ENCODE results near the gene ITIH5.

ITIH5 gene

DNA sequence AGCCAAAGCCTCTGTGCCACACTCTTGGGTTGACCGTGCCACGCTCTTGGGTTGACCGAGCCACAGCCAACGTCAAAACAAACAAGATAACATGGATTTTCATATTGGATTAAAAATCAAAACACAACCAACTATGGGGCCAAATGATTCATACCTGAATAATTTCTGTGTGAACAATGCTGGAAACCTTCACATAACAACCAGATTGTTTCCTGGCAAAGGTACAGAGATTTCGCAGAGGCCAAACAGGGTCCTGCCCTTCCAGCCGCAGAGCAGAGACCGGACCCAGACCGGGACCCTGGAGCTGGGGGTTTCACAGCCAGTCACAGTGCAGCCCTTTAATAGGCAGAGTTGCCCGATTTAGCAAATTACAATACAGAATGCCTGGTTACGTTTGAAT, 40.5 kb downstream of the ITIH5 start:
- no peak for DNase-seq (ENCODE audit: low spot score)

DNA sequence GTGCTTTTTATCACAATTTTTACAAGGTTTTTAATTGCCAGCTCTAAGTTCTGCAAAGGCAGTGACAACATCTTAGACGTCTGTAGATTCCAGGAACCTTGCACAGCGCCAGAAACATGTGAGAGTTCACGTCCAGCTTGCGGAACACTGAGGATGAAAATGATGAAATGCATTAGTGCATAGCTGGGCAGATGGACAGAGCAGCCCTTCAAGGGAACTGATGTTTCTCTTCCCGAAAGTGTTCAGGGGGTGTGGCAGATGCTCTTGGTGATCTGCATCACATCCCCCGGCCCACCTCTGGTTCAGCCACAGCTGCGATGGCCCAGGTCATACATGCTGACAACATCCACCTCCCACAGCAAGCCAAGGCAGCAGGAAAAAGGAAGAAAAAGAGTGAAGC, 40.9 kb downstream of the ITIH5 start:
- DNase-seq (ENCODE audit: low spot score): no peak

DNA sequence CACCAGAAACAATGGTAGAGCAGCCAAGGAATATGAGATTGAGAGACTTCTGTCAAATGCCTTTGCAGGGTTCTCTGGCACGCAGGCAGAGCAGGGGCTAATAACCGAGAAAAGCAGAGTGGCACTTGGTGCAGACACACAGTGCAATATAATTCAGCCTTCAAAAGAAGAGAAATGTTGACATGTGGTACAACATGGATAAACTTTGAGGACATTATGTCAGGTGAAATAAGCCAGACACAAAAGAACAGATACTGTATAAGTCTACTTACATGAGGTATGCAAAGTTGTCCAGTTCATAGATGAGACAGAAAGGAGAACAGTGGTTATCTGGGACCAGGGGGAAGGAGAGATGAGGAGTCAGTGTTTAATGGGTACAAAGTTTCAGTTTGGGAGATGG, 41.8 kb downstream of the ITIH5 start:
- no peak for DNase-seq (ENCODE audit: low spot score)

DNA sequence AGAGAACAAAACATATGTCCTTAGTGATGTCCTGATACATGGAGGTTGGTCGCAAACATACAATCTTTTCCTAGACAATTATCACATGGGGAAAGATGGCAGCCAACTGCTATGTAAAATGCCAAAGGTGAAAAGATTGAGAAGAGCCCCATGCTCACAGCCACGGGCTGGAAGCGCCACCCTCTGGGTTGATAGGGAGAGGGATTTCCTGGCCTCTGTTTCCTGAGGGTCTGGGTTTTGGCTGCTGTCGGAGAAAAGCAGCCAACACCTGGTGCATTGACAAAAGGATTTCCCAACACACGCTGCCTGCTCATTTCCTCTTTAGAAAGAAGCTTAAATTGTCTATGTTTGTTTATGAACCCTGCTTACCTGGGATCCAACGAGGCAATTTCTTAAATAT, 43.8 kb downstream of the ITIH5 start:
- DNase-seq (ENCODE audit: low spot score): no peak

GRCh38 chr10:7618461-7618860, 48.3 kb downstream of the ITIH5 start:
- no peak for DNase-seq (ENCODE audit: low spot score)

- peak; percentile 23 for DNase-seq (ENCODE audit: low spot score)
Measured at GRCh38 chr10:7611909-7612308, 54.9 kb downstream of the ITIH5 start.

- peak; percentile 83 for DNase-seq (ENCODE audit: low spot score)
Measured at GRCh38 chr10:7610651-7611389, 55.9 kb downstream of the ITIH5 start.

GRCh38 chr10:7610026-7610425, 56.7 kb downstream of the ITIH5 start:
- no peak for DNase-seq (ENCODE audit: low spot score)

DNA sequence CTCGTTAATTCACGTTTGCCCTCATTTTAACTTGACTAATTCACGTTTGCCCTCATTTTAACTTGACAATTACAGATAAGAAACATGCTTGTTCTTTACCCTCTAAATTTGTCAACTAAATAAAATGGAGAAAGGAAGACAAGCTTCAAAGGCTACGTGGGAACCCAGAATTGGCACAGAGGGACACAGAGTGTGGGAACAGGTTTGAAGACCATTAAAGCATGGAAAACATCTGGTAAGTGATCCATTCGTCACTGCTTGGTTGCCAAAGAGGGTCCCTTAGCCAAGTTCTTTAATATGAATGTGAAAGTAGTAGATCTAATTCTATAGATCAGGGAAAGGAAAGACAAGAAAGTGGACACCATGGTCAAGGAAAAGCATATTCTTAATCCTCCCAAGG, 57.2 kb downstream of the ITIH5 start:
- no peak for DNase-seq (ENCODE audit: low spot score)

- DNase-seq (ENCODE audit: low spot score): no peak
Measured at GRCh38 chr10:7608001-7608400, 58.8 kb downstream of the ITIH5 start.

DNA sequence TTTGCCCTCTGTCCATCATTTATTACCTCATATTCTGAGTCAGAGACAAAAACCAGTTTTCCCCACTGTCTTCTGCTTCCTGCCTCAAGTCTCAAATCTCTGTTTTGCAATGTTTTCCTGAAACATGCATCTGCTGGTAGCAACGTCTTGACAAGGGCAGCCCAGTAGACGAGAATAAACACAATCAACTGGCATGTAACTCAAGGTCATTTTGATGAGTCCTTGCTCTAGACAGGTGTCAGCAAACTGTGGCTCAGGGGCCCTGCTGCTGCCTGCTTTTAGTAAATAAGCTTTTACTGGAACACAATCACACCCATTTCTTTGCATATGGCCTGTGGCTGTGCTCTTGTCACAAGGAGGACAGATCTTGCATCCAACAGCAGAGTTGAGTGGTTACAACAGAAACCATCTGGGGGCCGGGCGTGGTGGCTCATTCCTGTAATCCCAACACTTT, 59.8 kb downstream of the ITIH5 start:
- DNase-seq (ENCODE audit: low spot score): peak; percentile 47

DNA sequence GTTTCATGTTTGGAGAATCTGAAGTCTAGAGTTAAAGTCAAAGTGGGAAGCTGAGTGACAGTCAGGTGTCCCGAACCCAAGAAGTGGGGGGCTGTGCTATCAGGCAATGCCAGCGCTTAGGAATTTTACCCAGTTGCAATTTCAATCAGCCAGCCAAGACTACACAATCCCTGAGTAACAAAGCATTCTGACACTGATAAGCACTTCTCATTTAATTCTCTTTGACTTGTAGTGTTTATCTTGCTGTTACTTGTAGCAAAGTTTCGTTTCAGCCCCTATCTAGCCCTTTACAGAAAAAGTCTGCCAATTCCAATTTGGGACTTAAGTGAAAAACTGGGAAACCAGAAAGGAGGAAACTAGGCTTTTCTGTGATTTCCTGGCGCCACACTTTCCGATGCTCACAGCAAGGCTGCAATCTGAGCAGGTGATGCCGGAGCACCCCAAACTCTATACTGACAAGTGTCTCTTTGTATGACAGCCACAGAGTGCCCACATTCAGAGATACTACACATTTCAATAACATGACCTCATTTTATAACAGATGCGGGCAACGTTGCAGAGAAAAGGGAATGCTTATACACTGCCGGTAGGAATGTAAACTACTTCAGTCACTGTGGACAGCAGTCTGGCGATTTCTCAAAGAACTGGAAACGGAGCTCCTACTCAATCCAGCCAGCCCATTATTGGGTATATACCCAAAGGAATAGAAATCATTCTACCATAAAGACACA, 61.0 kb downstream of the ITIH5 start:
- DNase-seq (ENCODE audit: low spot score): no peak

DNA sequence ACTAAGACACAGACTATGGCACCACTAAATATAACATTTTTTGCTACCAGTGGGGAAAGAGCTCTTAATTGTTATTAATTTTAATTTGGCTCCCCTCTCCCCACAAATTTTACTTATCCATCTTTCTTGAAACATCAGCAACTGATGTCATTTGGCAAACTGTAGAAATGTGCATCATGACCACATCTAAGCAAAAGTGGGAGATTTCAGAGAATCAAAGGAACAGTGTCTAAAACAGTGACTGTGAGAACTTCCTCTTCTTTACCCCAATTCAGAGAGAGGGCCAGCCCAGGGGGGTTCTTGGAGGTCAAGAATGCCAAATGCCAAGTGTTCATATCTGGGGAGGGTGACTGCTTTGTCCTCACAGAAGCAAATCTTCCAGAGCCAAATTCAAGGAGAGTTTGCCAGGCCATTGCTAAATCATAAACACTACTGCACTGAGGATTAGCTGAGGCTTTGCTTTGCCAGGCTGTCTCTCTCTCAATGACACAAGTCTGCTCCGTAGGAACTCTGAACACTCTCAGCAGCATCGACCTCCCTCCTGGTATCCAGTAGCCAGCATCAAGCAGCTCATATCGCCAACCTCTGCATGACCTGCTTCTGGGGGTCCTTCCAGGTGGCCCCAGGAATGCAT, 65.6 kb downstream of the ITIH5 start:
- DNase-seq (ENCODE audit: low spot score): no peak

DNA sequence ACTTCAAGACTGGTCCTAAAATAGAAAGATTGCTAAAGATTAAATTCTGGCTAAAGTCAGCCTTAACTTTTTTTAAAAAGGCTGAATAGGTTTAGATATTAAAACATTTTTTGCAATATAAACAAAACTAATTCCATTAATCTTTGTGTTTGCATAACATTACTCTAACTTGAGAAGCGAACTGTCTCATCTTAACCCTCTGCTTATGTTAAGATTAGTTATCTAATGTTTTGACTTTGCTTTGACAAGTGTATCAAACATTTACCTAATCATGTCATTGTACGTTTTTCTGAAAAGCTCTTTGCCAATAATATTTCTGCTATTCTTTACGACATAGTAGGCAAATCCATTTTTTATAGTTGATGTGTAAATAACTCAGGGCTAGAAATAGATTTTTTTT, 68.0 kb downstream of the ITIH5 start:
- no peak for DNase-seq (ENCODE audit: low spot score)

DNA sequence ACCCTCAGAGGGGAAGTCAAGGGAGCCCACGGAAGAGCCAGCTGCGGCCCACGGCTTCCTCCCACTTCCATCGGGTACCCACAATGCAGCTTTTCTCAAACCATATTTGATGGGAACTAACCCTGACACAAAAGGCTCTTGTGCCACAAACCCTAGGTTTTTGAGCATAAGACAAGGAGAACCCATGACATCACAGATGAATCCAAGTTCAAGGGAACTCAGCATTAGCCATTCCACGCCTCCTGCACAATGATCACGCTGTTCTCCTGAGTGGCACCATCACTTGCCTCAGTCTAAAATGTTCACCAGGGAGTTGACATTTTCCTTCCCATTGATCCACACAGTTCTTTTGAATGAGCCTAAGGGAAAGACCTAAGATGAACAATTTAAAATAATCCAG, 70.4 kb downstream of the ITIH5 start:
- no peak for DNase-seq (ENCODE audit: low spot score)

GRCh38 chr10:7593905-7594304, 72.9 kb downstream of the ITIH5 start:
- no peak for DNase-seq (ENCODE audit: low spot score)

GRCh38 chr10:7593063-7593462, 73.7 kb downstream of the ITIH5 start:
- peak; percentile 55 for DNase-seq (ENCODE audit: low spot score)

DNA sequence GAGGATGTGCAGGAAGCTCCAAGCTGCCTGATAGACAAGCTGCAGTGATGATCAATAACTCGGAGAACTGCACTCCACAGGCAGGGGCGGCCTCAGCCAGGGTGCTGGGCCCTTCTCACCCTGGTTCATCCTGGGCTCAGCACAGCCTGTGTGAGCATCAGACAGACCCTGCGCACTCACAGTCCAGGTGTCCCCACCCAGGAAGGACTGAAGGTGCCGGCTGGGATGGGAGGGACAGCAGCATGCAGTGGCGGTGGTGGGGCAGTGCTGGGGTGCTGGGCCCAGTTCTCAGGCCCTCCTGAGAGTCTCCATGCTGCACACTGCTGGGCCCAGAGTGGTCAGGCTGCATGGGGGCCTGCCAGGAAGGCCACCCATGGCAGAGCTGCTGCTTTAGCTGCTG, 74.1 kb downstream of the ITIH5 start:
- DNase-seq (ENCODE audit: low spot score): no peak

GRCh38 chr10:7590271-7590670, 76.5 kb downstream of the ITIH5 start:
- DNase-seq (ENCODE audit: low spot score): no peak

- no peak for DNase-seq (ENCODE audit: low spot score)
Measured at GRCh38 chr10:7589748-7590147, 77.0 kb downstream of the ITIH5 start.

- no peak for DNase-seq (ENCODE audit: low spot score)
Measured at GRCh38 chr10:7587865-7588188, 78.9 kb downstream of the ITIH5 start.

DNA sequence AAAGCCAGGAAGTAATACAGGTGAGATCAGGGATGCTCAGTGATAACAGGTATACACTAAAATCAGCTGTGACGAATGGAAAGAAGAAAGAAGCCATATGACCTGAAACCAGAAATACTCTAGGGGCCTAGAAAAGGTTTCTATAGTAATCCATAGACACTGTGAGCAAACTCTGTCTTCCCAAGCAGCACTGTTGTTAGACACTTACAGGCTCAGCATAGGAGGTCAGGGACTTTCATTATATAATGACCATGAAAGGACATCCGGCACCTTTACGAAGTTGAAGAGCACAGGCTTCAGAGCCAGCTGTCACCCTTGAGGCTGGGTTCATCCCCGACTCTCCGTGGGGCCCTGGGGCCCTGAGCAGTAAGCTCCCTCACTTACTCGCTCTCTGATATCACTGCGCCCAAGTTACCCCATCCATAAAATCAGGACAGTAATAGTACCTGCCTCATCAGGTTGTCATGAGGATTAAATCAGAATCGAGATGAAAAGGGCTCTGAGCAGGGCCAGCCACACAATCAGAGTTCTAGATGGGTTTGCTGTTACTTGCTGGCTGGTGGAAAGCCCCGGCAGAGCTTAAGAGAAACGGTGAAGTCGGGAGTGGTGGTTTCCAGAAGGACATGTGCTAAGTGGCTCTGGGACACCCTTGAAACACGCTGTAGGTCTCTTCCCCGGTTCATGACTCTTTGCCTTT, 79.5 kb downstream of the ITIH5 start:
- no peak for DNase-seq (ENCODE audit: low spot score)

- DNase-seq (ENCODE audit: low spot score): no peak
Measured at GRCh38 chr10:7585228-7585627, 81.5 kb downstream of the ITIH5 start.

Measured in GM03348 (cell line).